ENCODE data around the gene TRIM62. TPM values are rescaled to one million over a fixed set of nuclear protein-coding genes. Genes with fewer than 3 reads are reported as not detected.
A peak's percentile ranks its signal among the peaks of the same experiment; 100 is the strongest.

The TRIM62 gene
- total RNA-seq, 1 donor = 3.9 TPM

- no peak for DNase-seq (ENCODE audit: low read depth)
These were observed 35.8 kb downstream of the TRIM62 start for GRCh38 chr1:33146003-33146402.

GRCh38 chr1:33143698-33144097, 38.1 kb downstream of the TRIM62 start:
- TF ChIP-seq CTCF (IDR thresholded peaks at IDR 0.05; ENCODE audit: insufficient read depth, low read depth, low read length) = no peak
- peak; percentile 91 for DNase-seq (ENCODE audit: low read depth)
- no peak overlapping the region for H3K4me3 ChIP-seq (ENCODE audit: low read depth, low read length)

More at GRCh38 chr1:33146003-33146402, 35.8 kb downstream of the TRIM62 start:
- H3K4me3 ChIP-seq (ENCODE audit: low read depth, low read length) = no peak overlapping the region
- TF ChIP-seq CTCF (IDR thresholded peaks at IDR 0.05; ENCODE audit: insufficient read depth, low read depth, low read length) = no peak

GRCh38 chr1:33143176-33143575, 38.7 kb downstream of the TRIM62 start:
- TF ChIP-seq CTCF (IDR thresholded peaks at IDR 0.05; ENCODE audit: insufficient read depth, low read depth, low read length) = no peak
- H3K4me3 ChIP-seq (ENCODE audit: low read depth, low read length) = no peak overlapping the region
- peak; percentile 55 for DNase-seq (ENCODE audit: low read depth)

- no peak for TF ChIP-seq CTCF (IDR thresholded peaks at IDR 0.05; ENCODE audit: insufficient read depth, low read depth, low read length)
- H3K4me3 ChIP-seq (ENCODE audit: low read depth, low read length) = no peak overlapping the region
- peak; percentile 47 for DNase-seq (ENCODE audit: low read depth)
These were observed 39.3 kb downstream of the TRIM62 start for GRCh38 chr1:33142483-33143064.

GRCh38 chr1:33141781-33142180, 40.1 kb downstream of the TRIM62 start:
- TF ChIP-seq CTCF (IDR thresholded peaks at IDR 0.05; ENCODE audit: insufficient read depth, low read depth, low read length) = no peak
- no peak for DNase-seq (ENCODE audit: low read depth)
- H3K4me3 ChIP-seq (ENCODE audit: low read depth, low read length) = no peak overlapping the region

- DNase-seq (ENCODE audit: low read depth) = no peak
- no peak for TF ChIP-seq CTCF (IDR thresholded peaks at IDR 0.05; ENCODE audit: insufficient read depth, low read depth, low read length)
- H3K4me3 ChIP-seq (ENCODE audit: low read depth, low read length) = no peak overlapping the region
These were observed 40.6 kb downstream of the TRIM62 start for GRCh38 chr1:33141216-33141615.

All from fibroblast of villous mesenchyme (primary cell).